Spleen (tissue), 7 donors: ENCODE measurements around the gene RORB.

ENCODE experiments used
- POLR2A ChIP-seq, 3 donors: fragments of 450-650 bp; IDR thresholded peaks; one replicate each; pipeline ENCODE4 v1.5.1; 2017; ENCODE audit warnings: antibody characterized with exemption in 3 of 3, mild to moderate bottlenecking in 1 of 3
- POLR2AphosphoS5 ChIP-seq, 3 donors: sonication (generic); formaldehyde crosslinking; IDR thresholded peaks; one replicate each; pipeline ENCODE4 v1.5.1; 2017; ENCODE audit warnings: antibody characterized with exemption in 3 of 3
- TF ChIP-seq, protein P1 (sequence below), 11 experiments: fragments of 200-600 bp in 7 of 11; fragments of 450-650 bp in 4 of 11; sonication (generic) in 4 of 11; IDR thresholded peaks in 8 of 11; conservative IDR thresholded peaks in 3 of 11; 1 replicate in 7 of 11; 2 replicates in 4 of 11; pipeline versions ENCODE4 v1.4.0 to v1.8.0; 2016 to 2021; ENCODE audit warnings: antibody characterized with exemption in 11 of 11, inconsistent platforms in 4 of 11, mild to moderate bottlenecking in 1 of 11
- donor health status: DM: no; HTN: no; CAD: no; lungs with moderate emphysema.
- donor health status: DM: no; HTN: no; CAD: no.
- donor health status: DM: no; HTN: no; CAD: no.

- TF ChIP-seq, protein P1, sequence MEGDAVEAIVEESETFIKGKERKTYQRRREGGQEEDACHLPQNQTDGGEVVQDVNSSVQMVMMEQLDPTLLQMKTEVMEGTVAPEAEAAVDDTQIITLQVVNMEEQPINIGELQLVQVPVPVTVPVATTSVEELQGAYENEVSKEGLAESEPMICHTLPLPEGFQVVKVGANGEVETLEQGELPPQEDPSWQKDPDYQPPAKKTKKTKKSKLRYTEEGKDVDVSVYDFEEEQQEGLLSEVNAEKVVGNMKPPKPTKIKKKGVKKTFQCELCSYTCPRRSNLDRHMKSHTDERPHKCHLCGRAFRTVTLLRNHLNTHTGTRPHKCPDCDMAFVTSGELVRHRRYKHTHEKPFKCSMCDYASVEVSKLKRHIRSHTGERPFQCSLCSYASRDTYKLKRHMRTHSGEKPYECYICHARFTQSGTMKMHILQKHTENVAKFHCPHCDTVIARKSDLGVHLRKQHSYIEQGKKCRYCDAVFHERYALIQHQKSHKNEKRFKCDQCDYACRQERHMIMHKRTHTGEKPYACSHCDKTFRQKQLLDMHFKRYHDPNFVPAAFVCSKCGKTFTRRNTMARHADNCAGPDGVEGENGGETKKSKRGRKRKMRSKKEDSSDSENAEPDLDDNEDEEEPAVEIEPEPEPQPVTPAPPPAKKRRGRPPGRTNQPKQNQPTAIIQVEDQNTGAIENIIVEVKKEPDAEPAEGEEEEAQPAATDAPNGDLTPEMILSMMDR (IDR thresholded peaks at IDR 0.05 in 8 of 11, conservative IDR thresholded peaks at IDR 0.05 in 3 of 11): no peak
- no peak for TF ChIP-seq POLR2A (IDR thresholded peaks at IDR 0.05)
- no peak for TF ChIP-seq POLR2AphosphoS5 (IDR thresholded peaks at IDR 0.05)
These were observed 3.4 kb downstream of the RORB start for GRCh38 chr9:74500584-74500924.
